Fibroblast of mammary gland (primary cell): Measurements from ENCODE around the gene CCDC85B.

Experiments
- DNase-seq: peaks from one replicate; pipeline ENCODE4 v3.0.0-alpha.2; 2010; ENCODE audit warnings: low read depth
- H3K4me3 ChIP-seq: 2 replicates; pipeline ENCODE4 v1.5.1; 2011; ENCODE audit warnings: low read depth, mild to moderate bottlenecking, low read length, moderate library complexity; ENCODE audit not compliant: control insufficient read depth
- CTCF ChIP-seq: conservative IDR thresholded peaks from 2 replicates; pipeline ENCODE4 v1.5.1; 2011; ENCODE audit warnings: low read depth, low read length, inconsistent platforms; ENCODE audit not compliant: control insufficient read depth, insufficient read depth

Gene CCDC85B

DNA sequence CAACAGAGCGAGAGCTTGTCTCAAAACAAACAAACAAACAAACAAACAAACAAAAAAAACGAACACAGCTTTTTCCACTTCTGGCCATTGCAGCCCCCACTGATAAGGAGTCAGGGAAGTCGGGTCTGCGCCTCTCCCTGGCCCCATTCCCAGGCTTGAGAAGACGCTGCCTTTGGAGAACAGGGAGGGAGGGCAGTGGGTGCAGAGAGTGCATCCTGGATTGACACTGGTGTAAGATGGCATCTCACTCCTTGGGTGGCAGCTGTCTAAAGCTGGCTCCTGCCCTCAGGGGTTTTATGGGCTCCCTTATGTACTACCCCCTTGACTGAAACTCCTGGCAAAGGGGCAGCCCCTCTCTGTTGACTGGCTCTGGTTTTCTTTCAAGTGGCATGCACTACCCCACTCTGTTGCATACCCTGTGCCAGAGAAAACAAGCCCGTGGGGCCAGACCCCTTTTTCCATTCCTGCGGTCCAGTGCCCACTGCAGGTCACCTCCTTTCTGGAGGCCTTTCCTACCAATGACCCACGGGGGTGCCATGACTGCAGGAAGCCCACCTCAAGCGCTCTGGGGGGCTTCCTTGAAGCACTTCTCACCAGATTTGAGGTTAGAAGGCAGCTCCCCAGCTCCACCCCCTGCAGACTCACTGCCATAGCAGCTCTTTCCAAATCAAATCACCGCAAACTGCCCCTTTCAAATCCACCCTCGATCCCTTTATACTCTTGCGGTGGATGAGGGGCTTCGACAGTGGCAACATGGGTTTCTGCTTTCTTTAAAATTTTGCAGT, 41.5 kb downstream of the CCDC85B start:
- H3K4me3 ChIP-seq, result no peak overlapping the region
- TF ChIP-seq CTCF, result no peak
- no peak for DNase-seq

GRCh38 chr11:65932558-65932919, 42.1 kb downstream of the CCDC85B start:
- no peak overlapping the region for H3K4me3 ChIP-seq
- no peak for TF ChIP-seq CTCF
- no peak for DNase-seq

GRCh38 chr11:65934014-65934413, 43.5 kb downstream of the CCDC85B start:
- no peak overlapping the region for H3K4me3 ChIP-seq
- TF ChIP-seq CTCF, result no peak
- no peak for DNase-seq

- no peak overlapping the region for H3K4me3 ChIP-seq
- no peak for TF ChIP-seq CTCF
Measured at GRCh38 chr11:65937766-65938165, 47.3 kb downstream of the CCDC85B start.

More at GRCh38 chr11:65937766-65938165, 47.3 kb downstream of the CCDC85B start:
- DNase-seq, result no peak
